CD4-positive, alpha-beta T cell treated with Interleukin-12 subunit alpha and Interleukin-12 subunit beta, for 1 hour (primary cell): Measurements from ENCODE around the gene CLBA1.

Experiments
- DNase-seq: peaks from one replicate; pipeline ENCODE4 v3.0.0-alpha.2; 2020

Gene CLBA1

DNA sequence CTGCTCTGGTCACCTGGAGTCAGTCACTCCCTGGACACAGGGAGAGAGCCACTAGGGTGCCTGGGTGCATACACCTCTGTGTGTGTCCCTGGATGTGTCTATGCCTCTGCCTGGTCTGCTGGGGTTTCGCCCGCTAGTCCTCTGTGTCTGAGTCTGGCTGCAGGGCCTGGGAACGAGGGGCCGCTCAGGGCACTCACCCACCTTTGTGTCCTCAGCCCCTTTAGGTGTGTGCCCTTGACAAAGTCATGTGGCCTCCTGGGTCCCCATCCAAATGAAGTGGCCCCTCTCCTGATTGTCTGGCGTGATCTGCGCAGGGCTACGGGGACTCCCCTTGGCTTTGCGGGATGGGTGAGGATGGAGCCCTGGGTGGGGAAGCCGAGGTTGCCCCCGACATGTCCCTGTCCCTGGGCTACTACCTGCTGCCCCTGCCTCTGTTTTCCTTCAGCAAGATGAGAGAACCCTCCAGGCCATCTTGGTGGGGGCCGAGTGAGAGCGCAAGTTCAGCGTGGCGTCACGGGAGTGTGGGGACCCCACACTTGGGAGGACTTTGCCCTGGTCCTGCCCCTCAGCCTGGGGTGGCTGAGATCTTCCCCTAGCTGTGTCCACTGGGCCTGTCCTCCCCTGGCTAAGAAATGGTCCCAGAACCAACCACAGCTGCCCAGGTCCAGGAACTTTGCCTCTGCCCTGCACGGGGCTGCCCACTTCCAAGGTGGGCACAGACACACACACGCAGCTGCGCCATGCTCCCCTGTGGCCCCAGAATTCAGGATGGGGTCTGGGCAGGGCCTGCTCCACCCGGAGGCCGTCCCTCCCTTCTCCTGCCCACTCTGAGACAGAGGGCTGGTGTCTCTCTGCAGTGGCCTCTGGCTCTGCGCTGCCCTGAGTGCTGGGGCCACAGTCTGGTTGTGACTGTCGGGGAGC is 4.7 kb upstream of the CLBA1 start:
- DNase-seq = no peak

GRCh38 chr14:104981699-104982541 is 3.7 kb upstream of the CLBA1 start:
- DNase-seq = no peak

GRCh38 chr14:104982548-104983230 is 2.9 kb upstream of the CLBA1 start:
- no peak for DNase-seq

GRCh38 chr14:104983231-104983721 is 2.3 kb upstream of the CLBA1 start:
- no peak for DNase-seq

DNA sequence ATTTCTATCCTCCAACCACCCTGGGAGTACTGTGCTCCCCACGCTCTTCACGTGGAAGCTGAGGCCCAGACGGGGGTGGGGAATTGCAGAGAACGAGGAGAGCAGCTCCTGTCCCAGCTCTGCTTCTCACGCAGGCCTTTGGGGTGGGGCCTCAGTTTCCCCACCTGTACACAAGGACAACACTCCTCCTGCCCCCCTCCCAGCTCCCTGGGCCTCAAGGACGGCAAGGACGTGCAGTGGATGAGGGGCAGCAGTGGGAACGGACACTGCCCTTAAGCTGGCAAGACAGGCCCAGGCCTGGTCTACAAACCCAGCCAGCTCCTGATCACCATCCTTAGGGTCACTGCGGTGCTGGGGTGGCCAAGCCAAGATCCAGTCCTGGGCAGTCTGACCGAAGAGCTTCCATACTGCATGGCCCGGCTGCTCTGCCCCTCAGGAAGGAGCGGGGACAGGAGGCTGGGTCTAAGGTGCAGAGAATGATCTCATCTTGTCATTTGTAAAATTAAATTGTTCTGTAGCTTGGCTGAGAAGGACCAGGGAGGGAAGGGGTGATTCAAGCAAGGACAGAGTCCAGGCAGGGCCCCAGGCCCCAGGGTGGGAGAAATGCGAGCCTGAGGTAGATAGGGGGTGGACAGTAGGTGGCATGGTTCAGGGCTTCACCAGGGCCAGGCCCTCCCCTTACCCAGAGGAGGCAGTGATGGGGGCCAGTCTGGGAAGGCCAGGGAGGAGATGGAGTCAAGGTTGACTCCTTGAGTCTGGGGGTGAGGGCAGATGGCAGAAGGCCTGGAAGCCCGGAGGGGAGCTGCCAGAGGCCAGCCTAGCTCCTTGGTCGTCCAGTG is 1.3 kb upstream of the CLBA1 start:
- DNase-seq = no peak

GRCh38 chr14:104986487-104987164 is 1.0 kb downstream of the CLBA1 start:
- DNase-seq = no peak

GRCh38 chr14:104989236-104989950 is 3.8 kb downstream of the CLBA1 start:
- no peak for DNase-seq

DNA sequence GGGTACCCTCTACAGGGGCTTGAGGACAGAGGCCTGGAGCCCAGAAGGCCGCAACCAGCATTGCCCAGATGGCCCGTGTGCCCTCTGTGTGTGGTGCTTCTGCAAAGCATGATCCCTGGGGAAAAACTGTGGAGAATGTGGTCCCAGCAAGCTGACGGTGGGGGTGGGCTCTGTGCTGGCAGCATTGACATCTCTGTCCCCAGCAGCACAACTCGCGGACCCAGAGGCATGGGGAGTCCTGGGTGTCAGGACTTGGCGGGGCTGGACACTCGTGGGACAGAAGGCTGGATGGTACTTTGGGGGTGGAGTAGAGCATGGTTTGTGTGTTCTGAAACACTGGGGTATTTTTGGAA is 4.3 kb downstream of the CLBA1 start:
- no peak for DNase-seq

GRCh38 chr14:104991896-104992230 is 6.3 kb downstream of the CLBA1 start:
- DNase-seq = no peak

DNA sequence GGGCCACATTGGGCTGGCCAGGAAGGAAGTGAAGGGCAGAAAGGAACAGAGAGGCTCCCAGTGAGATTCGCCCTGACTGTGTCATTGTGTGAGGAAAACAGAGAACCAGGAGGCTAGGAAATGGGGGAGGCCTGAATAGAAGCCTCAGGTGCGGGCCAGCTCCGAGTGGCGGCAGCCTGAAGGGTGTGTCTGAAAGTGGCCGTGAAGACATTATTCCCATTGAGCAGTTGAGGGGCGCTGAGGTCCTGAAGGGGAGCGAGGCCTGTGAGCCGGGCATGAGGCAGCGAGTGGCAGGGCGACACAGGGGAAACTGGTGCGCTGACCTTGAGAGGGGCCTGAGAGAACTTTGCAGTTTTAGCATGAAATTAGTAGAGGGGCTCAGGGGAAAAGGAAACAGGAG is 6.9 kb downstream of the CLBA1 start:
- no peak for DNase-seq

- no peak for DNase-seq
Measured at GRCh38 chr14:104993306-104993705, 7.7 kb downstream of the CLBA1 start.

DNA sequence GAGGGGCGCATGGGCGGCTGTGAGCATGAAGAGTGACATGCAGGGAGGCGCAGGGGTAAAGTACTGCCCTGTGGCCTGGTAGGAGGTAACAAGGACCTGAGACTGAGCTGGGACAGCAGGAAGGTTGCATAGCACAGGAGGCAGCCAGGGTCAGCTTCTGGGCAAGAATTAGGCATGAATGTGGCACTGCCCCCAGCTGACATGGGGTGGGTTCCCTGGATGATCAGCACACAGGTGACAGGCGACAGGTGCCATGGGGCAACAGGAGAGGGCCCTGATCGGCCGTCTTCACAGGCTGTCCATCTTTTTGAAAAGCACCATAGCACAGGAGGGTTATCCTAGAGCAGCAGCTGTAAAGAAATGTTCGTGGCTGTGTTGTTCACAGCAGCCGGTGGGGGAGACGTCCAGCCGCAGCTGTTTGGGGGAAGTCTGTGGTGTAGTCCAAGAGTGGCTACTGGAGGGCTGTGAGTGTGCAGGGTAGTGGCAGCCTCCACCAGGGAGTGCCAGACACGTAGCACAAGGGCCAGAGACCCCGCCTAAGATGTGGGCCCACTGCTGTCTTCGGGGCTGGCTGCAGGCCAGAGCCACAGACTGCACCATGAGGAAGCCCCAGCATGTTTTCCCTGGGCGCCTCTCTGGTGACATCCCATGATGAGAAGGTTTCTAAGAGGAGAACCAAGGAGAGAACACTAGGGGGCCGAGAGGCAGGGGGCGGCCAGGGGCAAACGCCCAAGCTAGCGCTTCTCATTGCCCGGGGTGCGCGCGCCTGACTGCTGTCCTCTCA is 8.4 kb downstream of the CLBA1 start:
- DNase-seq = no peak

DNA sequence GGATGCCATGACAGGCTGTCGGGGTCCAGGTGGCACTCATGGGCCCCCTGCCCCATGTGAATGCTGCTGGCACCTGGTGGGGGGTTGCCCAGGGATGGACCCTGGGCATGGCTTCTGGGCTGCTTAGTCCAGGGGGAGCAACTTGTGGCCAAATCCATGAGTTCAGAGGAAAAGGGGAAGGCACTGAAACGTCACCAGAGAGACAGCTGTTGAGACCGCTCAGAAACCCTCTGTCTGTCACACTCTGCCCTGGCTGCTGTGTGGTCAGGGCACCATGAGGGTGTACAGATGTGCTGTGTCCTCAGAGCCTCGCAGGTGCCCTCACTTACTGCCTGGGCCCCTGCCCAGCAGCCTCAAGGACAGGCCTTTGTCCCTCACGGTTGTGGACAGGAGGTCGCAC is 9.4 kb downstream of the CLBA1 start:
- DNase-seq = no peak

GRCh38 chr14:104996032-104996431 is 10.4 kb downstream of the CLBA1 start:
- no peak for DNase-seq

- DNase-seq = no peak
Measured at GRCh38 chr14:104996483-104996882, 10.9 kb downstream of the CLBA1 start.

- no peak for DNase-seq
Measured at GRCh38 chr14:104998801-104999200, 13.2 kb downstream of the CLBA1 start.

GRCh38 chr14:104999361-104999760 is 13.8 kb downstream of the CLBA1 start:
- DNase-seq = no peak

DNA sequence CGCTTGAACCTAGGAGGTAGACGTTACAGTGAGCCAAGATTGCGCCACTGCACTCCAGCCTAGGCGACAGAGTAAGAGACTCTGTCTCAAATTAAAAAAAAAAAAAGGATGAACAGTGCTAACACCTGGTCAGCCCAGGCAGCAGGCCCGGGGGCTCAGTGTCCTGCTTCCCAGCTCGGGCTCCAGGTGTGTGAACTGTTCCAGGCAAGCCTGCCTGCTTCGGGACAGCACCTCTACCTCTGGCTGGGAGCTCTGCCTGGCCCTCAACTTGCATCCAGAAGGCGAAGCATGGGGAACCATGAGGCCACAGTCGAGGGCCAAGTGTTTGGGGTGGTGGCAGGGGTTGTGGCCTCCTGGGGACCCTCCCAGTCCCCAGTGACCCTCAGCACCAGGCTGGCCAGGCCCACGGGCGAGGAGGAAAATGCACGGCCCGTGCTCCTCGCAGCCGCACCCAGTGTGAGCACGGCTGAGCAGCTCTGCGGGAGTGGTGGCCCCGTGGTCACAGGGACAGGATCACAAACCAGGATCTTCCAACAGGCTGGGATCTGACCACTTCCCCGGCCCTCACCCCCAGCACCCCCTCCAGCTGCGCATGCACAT is 19.8 kb downstream of the CLBA1 start:
- no peak for DNase-seq

DNA sequence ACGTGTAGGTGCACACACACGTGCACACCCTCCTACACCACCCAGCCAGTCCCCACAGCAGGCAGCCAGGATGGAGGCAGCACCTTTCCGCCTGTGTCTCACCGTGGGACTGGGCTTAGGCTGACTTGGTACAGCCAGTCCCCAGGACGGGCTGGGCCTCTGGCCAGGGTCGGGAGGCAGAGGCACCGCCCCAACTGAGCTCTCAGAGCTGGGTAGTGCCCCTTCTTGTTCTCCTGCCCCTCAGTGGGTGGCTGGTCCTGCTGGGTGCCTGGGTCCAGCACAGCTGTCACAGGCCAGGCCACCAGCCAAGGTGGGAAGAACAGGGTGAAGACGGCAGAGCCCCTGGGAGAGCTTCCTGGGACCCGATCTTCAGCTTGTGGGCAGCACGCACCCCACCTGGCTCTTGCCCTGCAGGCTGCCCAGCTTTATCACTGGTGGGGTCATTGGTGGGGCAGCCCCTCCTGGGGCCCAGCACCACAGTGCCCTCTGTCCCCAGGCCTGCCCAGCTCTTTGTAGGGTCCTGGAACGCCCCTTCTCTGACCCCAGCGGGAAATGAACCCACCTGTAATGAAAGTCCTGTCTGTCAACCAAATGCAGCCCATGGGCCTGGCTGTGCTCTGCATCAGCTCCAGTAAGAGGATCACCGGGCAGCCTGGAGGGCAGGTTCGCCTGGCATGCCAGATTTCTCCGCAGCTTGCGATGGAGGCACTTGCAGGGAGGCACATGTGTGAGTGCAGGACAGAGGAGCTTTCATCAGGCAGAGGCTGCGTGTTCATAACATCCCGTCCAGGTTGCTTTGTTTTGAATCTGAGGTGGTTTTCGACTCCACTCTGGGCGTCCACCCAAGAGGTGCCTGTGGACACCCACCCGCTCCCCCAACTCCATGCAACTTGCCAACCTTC is 20.6 kb downstream of the CLBA1 start:
- DNase-seq = no peak
